Measurements from ENCODE around the gene IBA57.
"Not testable (repeated sequence)": the region's sequence is repeated elsewhere in the genome, so short reads cannot be mapped to it uniquely, and the experiment has no call there.

Gene IBA57

DNA sequence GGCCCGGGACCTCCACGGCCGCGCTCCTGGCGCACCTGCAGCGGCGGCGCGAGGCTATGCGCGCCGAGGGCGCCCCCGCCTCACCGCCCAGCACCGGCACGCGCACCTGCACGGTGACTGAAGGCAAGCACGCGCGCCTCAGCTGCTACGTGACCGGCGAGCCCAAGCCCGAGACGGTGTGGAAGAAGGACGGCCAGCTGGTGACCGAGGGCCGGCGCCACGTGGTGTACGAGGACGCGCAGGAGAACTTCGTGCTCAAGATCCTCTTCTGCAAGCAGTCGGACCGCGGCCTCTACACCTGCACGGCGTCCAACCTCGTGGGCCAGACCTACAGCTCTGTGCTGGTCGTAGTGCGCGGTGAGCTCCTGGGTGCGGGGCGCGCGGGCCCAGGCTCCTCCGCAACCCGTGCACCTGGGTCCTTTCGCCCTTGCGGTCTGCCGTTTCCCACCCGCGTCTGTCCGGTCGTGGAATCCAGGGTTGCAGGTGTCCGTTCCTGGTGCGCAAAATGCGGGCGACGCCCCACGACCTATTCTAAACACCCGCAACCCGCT is 46.9 kb downstream of the IBA57 start:
- no peak for DNase-seq (ENCODE audit: low read depth, low spot score)

DNA sequence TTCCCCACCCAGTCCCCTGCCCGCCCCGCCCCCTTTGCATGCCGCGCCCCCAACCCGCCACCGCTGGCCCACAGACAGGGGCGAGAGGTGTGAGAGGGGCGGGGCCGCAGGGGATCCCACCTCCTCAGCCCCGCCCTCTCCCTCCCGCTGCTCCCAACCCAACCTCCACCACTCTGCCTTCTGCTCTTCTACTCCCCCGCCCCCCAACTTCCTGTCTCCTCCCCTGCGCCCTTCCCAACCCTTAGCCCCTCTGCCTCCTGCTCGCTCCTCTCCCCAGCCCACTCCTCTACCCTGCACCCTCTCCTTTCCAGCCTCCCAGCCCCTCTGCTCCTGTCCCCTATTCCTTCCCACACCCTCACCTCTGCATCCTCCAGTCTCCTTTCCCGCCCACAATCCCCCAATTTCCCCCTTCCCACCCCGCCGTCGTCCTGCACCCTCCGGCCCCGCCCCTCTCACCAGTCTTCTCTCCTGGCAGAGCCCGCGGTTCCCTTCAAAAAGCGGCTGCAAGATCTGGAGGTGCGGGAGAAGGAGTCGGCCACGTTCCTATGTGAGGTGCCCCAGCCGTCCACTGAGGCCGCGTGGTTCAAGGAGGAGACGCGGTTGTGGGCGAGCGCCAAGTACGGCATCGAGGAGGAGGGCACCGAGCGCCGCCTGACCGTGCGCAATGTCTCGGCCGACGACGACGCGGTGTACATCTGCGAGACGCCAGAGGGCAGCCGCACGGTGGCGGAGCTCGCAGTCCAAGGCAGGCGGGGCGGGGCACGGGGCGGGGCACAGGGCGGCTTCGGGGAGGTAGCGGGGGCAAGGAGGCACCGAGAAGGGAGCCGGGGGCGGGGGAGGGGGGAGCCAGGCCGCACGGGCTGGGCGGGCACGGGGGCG is 47.6 kb downstream of the IBA57 start:
- DNase-seq (ENCODE audit: low read depth, low spot score) = peak; percentile 78

DNA sequence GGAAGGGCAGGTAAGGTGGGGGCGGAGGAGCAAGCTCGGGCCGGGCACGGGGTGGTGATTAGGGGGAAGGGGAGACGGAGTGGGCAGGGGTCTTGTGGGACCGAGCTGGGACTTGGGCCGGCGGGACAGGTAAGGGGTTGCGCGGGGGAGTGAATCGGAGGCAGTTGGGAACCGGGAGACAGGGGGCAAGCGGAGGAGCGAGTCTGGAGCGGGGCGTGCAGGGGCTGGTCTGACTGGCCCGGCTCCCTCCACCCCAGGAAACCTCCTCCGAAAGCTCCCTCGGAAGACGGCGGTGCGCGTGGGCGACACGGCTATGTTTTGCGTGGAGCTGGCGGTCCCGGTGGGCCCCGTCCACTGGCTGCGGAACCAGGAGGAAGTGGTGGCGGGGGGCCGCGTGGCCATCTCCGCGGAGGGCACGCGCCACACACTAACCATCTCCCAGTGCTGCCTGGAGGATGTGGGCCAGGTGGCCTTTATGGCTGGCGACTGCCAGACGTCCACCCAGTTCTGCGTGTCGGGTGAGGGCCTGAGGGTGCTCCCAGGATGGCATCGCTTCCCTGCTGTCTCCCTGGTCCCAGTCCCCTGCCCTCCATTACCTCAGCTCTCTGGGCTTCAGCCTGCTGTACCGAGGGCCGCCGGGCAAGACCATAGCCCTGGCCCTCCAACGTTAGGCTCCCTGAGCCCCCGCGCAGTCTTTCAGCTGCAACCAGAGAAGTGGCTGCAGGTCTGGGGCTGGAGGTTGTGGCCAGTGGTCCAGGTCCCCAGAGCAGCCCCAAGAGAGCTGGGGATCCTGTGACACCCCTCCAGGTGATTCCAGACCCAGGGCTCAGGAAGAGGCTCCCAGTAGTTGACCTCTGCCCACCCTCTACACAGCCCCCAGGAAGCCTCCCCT is 48.6 kb downstream of the IBA57 start:
- no peak for DNase-seq (ENCODE audit: low read depth, low spot score)

DNA sequence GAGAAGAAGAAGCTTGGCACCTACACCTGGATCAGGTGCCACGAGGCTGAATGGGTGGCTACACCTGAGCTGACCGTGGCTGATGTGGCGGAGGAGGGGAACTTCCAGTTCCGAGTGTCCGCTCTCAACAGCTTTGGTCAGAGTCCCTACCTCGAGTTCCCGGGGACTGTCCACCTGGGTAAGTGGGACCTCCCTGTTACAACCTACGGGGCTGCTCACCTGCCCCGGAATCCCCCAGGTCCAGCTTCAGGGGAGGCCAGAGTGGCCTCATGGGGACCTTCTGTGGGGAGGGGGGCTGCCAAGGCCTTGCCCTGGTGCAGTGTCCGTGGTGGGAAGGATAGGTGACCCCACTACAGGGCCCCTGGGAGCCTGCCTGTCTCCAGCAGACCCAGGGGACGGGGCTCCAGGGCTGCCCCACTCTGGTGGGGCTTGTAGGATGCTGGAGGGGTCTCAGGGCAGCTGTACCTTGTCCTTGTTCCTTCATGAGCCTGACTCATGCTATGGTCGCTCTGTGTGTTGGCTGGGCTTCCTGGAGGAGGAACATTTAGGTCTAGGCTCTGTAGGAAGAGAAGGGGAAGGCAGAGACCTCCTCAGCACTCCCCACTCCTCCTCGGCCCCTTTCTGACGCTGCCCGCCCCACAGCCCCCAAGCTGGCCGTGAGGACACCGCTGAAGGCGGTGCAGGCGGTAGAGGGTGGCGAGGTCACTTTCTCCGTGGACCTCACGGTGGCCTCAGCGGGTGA is 49.5 kb downstream of the IBA57 start:
- no peak for DNase-seq (ENCODE audit: low read depth, low spot score)

DNA sequence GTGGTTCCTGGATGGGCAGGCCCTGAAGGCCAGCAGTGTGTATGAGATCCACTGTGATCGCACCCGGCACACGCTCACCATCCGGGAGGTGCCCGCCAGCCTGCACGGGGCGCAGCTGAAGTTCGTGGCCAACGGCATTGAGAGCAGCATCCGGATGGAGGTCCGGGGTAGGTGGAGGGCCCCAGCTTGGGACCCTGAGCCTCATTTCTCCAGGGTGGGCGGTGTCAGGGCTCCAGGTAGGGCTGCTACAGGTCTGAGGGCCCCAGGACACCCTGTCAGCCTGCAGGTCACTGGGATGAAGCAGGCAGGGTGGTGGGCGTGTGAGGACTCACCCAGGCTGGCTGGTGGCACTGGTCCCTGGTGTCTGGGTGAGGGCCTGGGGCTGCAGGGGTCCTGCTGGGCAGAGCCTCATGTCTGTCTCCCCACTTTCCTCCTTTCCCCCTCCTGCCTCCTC is 50.1 kb downstream of the IBA57 start:
- no peak for DNase-seq (ENCODE audit: low read depth, low spot score)

DNA sequence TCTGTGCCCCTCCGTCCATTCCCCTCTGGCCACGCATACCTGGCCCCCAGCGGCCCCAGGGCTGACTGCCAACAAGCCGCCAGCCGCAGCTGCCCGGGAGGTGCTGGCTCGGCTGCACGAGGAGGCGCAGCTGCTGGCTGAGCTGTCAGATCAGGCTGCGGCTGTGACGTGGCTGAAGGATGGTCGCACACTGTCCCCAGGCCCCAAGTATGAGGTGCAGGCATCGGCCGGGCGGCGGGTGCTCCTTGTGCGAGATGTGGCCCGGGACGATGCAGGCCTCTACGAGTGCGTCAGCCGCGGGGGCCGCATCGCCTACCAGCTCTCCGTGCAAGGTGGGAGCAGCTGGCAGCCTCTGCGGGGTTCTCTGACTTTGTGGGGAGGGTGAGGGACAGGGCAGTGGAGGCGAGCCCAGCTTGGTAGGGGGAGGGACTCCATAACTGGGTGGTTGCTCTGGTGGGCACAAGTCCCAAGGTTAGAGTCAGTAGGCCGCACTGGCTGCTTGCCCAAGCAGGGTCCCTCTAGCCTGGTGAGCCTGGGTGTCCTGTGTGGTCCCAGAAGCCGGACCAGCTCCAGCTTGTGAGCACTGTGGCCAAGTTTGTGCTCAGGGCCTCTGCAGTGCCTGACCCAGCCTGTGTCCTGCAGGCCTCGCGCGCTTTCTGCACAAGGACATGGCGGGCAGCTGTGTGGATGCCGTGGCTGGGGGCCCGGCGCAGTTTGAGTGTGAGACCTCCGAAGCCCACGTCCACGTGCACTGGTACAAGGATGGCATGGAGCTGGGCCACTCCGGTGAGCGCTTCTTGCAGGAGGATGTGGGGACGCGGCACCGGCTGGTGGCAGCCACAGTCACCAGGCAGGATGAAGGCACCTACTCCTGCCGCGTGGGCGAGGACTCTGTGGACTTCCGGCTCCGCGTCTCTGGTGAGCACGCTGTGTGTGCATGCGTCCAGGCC is 51.0 kb downstream of the IBA57 start:
- no peak for DNase-seq (ENCODE audit: low read depth, low spot score)

DNA sequence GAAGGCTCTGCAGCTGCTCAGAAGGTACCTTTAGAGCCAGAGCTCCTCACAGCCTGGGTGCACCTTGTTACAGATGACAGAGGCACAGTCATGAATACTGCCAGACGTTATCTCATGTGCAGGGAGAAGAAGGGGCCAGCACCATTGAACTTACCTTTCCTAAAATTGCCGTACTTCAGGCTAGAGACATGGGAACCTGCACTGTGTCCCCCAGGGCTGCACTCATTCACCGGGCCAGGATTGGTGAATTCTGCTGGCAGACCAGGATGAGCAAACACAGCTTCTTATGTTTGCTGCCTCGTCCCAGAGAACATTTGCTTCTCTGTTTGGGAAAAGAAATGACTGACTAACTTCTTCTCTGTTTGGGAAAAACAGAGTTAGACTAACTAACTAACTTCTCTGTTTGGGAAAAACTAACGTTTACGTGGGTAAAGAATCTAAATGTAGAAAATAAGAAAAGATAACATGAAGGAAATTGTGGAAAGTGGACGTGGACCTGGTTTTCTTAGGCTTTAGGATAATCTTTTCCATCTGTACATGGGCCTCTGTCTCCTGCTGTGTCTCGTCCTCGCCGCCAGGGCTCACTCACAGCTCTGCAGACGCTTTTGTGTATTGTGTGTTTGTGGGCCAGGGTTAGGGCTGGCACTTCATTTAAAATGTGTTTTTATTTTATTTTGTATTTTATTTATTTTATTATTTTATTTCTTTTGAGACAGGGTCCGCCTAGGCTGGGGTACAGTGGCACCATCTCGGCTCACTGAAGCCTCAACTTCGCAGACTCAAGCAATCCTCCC is 52.1 kb downstream of the IBA57 start:
- no peak for DNase-seq (ENCODE audit: low read depth, low spot score)

DNA sequence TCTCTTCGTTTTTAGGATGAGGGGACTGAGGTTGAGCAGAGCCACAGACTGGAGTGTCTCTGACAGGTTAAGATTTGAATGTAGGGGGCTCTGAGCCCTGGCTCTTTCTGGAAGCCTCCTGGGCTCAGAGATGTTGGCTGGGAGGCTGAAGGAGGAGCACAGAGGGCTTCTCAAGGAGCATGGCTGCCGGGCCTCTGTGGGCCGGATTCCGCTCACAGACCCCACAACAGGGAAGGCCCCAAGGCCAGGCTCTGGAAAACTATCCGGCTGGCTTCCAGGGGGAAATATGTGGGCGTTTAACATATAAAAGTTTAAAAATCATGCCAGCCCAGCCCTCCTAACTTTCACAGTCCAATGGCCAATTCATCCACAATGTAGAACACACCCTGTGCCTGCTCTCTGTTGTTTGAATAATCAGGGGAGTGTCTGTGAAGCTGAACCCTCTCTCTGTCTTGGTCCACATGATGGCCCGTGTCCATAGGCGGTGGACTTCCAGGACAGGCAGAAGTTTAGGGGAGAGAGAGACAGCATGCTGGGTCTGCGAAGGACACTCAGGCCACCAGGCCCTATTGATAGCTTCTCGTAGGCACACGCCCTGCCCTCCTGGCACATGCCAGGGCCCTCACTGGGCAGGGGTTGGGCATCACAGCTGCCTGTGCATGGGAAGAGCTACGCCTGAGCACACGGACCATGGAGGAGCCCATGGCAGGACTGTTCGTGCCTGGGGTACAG is 53.1 kb downstream of the IBA57 start:
- DNase-seq (ENCODE audit: low read depth, low spot score) = no peak

DNA sequence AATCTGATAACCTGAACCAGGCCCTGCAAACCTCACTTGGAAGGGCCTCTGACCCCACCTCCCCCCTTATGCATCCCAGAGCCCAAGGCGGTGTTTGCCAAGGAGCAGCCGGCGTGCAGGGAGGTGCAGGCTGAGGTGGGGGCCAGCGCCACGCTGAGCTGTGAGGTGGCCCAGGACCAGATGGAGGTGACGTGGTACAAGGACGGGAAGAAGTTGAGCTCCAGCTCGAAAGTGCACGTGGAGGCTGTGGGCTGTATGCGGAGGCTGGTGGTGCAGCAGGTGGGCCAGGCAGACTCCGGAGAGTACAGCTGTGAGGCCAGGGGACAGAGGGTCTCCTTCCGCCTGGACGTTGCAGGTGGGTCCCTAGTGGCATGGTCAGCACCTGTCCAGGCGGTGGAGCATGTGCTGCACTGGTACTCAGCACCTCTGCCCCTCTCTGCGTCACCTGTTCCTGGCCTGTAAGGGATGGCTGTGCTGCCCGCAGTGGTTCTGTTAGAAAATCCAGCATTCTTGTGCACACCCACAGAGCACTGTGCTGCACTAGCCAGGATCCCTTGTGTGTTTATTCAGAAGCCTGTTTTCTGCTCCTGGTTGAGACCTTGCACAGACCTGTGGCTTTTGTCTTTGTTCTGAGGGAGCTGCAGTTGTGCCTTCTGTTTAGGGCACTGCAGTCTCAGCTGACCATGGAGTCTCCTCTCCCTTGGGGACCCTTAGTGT is 53.8 kb downstream of the IBA57 start:
- no peak for DNase-seq (ENCODE audit: low read depth, low spot score)

DNA sequence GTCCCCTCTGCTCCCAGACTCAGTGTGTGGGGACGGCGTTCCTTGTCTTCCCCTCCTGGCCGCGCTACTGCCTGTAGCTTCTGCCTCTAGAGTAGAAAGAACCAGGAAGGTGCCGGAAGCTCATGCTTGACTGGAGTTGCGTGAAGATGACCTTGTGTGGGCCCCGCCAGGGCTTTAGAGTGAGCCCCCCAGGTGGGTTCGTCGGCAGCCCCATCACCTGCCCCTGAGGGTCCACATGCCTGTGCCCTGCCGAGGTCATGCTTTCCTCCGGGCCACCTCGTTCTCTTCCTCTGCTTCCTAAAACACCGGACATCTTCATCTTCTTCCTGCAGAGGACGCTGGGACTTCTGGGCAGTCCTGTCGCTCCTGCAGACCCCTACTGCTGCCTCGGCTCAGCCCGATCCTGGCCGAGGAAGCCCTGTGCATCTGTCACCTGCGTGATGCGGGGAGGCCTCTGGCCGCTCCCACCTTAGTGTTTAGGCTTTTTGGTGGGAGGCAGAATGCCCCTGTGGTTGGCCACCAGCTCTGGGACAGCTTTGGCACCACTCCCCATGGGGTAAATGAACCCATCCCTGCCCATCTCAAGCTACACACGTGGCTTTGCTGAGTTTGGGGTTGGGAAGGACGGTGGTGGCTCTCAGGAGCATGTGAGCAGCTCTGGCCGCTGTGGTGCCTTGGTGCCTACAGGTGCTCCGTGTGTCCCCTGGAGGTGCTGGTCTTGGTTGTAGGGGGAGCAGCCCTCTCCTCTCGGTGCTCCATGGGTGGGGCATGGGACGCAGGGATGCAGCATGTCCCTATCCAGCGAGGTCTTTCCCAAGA is 54.6 kb downstream of the IBA57 start:
- DNase-seq (ENCODE audit: low read depth, low spot score) = no peak

DNA sequence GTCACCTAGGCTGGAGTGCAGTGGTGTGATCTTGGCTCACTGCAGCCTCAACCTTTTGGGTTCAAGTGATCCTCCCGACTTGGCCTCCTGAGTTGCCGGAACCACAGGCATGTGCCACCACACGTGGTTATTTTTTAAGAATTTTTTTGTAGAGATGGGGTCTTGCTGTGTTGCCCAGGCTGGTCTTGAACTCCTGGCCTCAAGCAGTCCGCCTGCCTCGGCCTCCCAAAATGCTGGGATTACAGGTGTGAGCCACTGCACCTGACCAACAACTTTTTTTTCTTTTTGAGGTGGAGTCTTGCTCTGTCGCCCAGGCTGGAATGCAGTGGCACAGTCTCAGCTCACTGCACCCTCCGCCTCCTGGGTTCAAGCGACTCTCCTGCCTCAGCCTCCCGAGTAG is 55.5 kb downstream of the IBA57 start:
- DNase-seq (ENCODE audit: low read depth, low spot score) = not testable (repeated sequence)

DNA sequence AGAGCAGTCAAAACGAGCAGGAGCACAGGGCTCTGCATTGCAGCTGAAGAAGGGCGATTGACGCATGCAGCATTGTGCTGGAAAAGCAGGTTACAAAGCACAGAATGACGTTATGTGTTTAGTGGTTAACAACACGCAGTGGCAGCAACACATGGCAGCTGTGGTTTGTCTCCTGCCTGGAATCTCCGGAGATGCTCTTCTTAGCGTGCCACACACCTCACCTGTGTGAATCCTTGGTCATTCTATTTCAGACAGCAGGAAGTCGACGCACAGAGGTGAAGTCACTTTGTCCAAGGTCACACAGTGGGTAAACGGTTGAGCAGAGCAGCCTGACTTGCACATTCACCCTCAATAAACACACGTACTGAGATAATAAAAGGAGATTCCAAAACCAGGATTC is 56.9 kb downstream of the IBA57 start:
- DNase-seq (ENCODE audit: low read depth, low spot score) = no peak

DNA sequence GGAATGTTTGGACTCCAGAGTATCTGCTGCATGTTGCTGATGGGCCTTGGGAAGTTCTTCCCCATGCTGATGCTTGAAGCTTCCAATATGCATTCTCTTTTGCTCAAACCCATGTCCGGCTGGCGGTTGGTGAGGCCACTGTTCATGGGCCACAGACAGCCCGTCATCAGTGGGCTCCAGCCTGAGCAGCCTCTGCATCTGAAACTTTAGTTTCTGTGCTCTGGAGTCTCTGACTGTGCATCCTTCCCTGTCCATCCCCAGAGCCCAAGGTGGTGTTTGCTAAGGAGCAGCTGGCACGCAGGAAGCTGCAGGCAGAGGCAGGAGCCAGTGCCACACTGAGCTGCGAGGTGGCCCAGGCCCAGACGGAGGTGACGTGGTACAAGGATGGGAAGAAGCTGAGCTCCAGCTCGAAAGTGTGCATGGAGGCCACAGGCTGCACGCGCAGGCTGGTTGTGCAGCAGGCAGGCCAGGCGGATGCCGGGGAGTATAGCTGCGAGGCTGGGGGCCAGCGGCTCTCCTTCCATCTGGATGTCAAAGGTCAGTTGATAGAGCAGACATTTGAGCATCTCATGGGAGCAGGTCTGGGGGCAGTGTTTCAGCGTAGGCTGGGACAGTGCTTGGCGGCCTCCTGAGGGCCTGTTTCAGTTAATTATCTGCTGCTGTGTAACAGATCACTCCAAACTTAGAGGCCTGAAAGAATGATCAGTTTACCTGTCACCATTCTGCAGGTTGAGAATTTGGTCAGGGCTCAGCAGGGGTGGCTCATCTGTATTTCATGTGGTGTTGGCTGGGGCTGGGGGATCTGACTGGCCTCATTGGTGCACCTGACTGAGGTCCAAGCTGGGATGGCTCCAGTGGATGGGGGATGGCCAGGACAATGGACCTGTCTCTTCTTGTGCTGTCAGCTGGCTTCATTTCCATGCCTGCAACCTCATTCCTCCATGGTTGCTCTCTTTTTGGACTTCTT is 58.9 kb downstream of the IBA57 start:
- DNase-seq (ENCODE audit: low read depth, low spot score) = no peak

DNA sequence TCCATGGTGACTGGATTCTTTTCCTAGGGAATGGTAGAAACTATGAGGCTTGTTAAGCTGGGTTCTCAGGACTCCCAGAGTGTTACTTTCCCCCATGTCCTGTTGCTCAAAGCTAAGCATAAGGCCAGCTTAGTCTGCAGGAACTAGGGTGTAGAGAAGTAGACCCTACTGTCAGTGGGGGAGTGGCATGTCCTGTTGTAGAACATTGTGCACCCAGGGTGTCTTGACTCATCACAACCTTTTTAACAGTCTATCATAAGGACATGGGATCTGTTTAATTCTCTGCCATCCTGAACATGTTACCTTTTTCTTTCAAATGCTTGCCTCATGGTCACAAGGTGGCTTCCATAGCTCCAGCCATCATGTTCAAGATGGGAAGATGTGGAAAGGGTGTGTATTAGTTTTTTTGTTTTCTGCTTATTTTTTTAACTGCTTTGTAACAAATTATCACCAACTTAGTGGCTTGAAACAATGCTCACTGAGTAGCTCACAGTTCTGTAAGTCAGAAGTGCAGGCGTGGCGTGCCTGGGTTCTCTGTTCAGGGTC is 59.6 kb downstream of the IBA57 start:
- DNase-seq (ENCODE audit: low read depth, low spot score) = no peak

DNA sequence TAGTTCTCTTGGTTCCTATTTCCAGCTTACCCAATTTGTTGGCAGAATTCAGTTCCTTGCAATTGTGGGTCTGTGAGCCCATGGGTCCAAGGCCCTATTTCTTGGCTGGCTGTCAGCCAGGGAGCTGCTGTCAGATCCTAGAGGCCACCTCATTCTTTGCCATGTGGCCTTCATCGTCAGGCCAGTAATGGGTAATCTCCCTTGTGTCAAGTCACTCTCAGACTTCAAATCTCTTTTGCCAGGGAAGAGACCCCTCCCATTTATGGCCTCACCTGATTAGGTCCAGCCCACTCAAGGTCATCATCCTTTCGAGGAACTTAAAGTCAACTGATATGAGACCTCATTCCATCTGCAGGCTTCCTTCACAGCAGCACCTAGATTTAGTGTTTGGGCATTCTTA is 60.1 kb downstream of the IBA57 start:
- DNase-seq (ENCODE audit: low read depth, low spot score) = no peak
